NCI-H2196 treated with DMSO at 0.1 percent for 48 hours (cell line): Measurements from ENCODE around the gene SS18L1.

Experiments
- DNase-seq: peaks from one replicate; lab custom pipeline; 2025; ENCODE audit not compliant: unreplicated experiment; lab: John Stamatoyannopoulos, UW

The SS18L1 gene

DNA sequence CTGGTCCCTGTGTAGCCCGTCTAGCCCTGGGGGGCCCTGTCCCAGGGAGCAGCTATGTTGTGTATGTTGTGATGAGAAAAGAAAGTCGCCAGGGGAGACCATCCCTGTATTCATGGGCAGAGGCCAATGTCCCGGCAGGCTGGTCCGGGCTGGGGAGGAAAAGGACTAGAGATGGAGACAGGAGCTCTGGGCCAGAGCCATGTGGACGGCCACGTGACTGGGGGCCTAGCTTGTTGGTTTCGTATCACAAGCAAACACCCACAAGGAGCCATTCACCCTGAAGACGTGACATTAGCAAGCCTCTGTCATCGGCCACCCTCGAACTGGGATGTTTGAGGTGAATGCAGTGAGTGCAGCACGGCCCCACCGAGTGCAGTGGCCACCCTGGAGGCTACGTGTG is 79.4 kb downstream of the SS18L1 start:
- no peak for DNase-seq

DNA sequence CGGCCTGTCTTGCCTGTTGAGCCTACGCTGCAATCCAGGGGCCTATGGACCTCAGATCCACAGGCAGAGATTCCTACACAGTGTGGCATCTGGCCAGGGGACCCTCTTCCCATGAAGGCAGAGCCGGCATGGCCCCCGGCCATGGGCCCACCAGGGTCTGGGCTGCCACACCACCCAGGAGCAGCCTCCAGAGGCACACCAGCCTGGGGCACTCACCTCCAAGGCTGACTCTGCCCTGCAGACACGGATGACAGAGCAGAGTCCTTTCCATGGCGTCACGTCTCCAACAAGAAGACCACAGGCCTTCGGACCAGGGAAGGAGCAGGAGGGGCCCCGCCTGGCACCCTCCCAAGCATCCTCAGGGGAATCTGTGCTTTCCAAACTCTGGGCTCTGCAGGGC is 80.0 kb downstream of the SS18L1 start:
- DNase-seq: no peak

DNA sequence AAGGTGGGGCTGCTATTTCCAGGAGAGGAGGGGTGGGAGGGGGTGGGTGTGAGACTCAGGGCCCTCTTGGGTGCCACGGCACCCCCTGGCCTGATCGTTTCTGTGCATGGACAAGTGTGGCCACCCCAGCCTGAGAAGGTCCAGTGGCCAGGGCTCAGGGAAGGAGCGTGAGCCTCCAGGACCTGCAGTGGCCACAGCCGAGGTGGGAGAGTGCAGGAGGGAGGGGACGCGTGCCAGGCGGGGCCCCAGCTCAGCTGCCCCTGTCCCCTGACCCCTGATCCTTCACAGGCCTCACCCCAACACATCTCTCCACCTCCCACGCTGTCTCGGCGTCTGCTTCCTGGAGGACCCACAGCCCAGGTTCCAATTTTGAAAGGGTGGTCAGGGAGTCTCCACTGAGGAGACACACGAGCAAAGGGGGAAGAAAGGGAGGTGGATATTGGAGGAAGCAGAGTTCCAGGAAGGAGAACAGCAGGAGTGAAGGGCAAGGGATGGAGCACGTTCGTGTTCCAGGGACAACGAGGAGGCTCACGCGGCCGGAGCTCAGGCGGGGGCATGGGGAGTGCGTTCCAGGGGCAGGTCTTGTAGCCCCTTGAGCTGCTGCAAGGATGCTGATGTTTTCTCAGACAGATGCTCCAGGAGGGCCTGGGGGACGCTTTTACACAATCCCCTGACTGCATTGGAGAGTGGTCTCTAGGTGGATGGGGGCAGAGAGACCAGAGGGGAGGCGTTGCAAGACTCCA is 80.7 kb downstream of the SS18L1 start:
- no peak for DNase-seq

DNA sequence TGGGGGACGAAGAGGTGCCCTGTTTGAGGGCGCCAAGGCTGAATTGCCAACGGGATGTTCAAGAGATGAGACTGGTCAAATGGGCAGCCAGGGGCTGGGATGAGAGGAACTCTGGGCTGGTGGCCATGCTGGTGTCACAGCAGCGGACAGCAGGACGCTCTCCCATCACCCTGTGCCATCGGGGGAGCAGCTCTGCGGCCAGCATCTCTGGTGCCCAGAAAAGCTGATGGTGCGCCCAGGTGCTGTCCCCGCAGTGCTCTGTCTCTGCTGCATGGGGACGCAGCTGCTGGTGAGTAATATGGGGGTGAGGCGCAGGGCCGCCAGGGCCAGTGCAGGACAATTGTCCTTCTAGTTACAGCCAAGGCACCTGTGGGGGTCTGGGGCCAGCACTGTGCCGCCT is 81.5 kb downstream of the SS18L1 start:
- DNase-seq: no peak

DNA sequence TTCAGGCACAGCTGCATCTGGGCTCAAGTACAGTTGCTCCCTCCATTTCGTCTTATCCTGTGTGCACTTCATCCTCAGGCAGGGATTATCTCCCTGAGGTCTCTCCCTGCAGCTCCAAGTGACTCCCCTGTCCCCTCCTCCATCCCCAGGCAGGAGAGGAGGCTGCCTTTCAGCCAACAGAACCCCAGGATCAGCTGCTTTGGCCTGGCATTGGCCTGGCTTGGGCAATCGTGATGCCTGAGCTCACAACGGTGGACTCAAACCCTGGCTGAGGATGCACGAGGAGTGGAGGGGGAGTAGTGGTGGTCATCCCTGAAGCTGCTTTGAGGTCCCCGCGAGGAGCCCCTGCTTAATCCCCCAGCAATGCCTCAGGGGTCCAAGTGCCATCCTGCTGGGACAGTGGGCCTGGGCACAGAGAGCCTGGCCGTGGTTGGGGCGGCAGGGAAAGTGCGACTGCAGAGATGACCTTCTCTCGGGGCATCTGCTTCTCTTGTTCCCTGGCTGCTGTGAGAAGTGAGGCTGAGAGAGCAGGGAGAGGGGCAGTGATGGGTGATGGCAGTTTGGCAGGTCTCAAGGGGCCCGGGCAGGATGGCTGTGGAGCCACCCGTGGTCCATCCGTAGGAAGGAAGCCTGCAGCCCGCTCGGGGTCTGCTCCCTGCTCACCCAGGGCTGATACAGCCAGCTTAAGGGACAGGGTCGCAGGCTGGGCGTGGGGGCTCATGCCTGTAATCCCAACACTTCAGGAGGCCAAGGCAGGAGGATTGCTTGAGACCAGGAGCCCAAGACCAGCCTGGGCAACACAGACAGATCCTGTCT is 82.5 kb downstream of the SS18L1 start:
- no peak for DNase-seq

DNA sequence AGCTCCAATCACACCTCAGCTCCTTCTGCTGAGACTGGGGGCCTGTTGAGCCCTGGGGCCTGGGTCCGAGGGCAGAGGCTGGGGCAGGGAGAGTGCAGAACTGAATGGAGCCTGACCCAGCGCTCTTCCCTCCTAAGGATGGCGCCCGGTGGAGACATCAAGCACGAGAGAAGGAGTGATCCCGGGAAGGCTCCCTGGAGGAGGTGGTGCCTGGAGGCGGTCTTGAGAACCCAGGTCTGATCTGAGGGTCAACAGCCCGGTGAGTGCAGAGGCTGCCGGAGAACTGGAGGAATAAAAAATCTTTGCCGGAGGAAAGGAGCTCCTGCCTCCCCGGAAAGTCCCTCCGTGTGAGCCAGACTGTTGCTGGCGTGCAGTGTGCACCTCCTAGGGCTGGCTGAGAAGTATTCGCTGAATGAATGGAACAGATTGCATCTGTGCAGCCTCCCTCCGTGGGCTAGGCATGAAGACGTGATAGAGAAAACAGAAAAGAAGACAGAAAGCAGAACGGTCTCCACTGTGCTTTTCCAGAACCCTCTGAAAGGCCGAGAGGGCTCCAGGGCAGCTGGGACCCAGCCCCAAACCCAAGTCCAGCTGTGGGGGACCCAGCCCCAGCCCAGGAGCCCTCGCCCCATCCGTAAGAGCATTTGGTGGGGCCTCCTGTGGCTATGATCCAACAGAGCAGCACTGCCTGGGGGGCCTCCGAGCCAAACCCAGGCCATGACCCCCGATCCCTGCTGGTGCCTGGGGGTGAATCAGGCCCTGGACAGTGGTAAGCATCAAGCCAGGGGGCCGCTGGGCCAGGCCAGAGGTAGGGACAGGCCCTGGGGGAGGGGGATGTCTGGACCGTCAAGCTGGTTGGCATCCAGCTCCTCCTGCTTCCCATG is 83.4 kb downstream of the SS18L1 start:
- DNase-seq: no peak

DNA sequence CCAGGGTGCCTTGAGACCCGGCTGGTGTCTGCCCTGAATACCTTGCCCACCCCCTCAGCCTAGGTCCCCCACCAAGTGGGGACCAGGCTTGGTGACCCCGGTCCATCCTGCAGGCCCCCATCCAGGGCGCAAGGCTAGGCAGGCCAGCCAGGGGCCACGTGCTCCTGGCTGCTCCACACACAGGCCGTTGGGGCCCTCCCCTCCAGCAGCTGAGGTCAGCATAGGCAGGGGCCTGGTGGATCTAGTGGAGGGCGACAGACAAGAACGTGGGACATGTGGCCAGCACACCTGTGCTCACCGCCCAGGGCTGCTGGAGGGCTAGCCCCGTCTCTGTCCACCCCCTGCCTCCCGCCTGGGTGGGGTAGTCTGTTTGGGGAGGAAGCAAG is 84.0 kb downstream of the SS18L1 start:
- DNase-seq: no peak

DNA sequence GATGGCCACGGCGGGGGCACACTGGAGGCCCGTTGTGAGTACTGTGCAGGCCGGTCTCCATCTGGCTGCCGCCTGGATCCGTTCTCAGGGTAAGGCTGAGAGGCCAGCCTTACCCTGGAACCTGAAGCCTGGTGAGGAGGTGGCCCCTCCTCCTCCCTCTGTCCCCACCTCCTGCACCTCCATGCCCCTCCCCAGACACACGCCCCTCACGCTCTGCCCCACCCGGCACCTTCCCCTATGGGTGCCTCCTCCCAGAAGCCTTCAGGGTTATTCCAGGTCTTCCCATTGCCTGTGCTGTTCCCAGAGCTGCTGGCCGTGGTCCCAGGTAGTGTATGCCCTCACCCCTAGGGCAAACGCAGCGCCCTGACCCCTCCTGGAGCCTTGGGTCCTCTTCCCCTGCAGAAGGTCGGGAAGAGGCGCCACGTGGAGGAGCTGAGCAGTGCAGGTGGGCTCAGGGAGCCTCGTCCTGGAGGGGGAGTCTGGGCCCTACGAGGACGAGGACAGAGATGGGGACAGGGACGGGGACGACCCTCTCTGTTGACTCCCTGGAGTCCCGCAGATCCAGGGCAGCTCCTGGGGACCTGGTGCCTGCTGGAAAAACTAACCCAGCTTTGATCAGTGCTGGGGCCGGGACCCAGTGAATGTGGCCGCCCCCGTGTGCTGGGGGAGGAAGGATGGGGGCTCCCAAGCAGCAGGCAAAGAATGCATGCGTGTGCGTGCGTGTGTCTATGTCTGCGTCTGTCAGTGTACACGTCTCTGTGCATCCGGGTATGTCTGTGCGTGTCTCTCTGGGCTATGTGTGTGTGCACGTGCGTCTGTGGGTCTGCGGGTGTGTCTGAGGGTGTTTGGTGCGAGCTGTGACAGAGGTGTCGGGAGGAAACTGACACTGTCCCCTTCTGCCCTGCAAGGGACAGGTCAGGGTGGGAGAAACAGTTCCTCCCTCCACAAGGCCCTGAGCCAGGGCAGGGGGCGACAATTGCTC is 84.7 kb downstream of the SS18L1 start:
- no peak for DNase-seq

DNA sequence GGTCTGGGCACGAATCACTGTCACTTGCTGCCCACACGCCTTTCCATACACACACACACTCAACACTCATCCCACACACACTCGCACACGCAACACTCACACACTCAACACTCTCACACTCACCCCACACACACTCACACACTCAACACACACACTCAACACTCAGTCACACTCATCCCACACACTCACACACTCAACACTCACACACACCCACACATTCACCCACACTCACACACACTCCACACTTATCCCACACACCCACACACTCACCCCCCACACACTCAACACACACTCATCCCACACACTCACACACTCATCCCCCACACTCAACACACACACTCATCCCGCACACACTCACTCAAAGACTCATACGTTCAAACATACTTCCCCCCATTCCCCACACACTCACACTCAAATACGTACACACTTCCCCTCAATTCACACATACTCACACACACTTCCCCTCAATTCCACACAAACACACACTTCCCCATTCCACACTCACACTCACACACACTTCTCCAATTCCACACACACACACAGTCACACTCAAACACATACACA is 85.5 kb downstream of the SS18L1 start:
- no peak for DNase-seq

DNA sequence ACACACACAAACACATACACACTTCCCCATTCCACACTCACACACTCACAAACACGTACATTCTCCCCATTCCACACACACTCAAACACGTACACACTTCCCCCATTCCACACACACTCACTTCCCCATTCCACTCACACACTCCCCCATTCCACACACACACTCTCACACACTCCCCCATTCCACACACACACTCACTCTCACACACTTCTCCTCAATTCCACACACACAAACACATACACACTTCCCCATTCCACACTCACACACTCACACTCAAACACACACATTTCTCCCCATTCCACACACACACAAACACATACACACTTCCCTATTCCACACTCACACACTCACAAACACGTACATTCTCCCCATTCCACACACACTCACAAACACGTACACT is 86.1 kb downstream of the SS18L1 start:
- DNase-seq: no peak

DNA sequence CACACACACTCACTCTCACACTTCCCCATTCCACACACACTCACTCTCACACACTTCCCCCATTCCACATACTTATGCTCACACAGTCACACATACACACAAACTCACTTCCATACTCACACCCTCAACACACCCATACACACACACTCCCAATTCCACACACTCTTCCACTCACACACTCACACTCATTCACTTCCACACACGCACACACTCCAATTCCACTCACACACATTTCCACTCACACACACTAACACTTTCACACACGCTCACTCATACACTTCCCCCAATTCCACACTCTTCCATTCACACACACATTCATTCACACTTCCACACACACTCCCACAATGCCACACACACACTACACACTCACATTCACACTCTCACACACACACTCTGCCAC is 86.7 kb downstream of the SS18L1 start:
- DNase-seq: no peak

DNA sequence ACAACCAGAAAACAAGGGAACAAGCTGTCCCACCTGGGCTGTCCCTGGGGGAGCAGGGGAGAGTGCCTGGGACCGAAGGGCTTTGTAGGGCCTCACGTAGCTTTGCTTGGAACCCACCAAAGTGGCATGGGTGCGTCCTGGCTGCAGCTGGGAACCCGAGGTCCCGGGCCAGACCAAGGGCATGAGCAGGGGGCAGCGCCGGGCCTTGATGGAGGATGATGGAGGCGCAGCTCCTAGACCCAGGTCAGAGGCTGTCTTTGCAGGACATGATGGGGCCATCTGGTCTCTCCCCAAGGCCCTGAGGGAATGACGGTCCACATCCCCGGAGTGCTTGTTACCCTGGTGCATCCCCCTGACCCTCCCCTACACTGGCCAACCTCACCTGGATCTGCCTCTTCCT is 87.1 kb downstream of the SS18L1 start:
- DNase-seq: no peak

DNA sequence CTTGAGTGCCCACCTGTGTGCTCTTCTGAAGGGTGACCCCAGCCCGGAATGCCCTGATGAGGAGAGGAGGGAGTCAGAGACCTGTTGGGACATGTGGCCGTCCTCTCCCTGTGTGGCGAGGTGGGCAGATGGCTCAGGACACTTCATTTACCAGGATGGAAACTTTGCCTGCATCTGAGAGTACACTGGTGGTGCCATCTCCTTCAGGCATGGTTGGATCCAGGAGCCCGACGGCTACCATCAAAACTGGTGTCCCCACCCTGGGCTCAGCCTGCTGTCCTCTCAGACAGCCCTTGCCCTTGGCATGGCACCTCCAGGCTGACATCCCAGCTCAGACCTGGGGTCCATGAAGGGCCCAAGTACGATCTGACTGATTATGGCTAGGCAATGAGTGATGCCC is 87.7 kb downstream of the SS18L1 start:
- DNase-seq: no peak
